NCI-H524 treated with DMSO at 0.1 percent for 48 hours (cell line): ENCODE measurements around the gene PRKCB.
"Not testable (repeated sequence)": the region's sequence is repeated elsewhere in the genome, so short reads cannot be mapped to it uniquely, and the experiment has no call there.

Source experiments
- DNase-seq: peaks from one replicate; lab custom pipeline; 2025; lab: John Stamatoyannopoulos, UW

The PRKCB gene

DNA sequence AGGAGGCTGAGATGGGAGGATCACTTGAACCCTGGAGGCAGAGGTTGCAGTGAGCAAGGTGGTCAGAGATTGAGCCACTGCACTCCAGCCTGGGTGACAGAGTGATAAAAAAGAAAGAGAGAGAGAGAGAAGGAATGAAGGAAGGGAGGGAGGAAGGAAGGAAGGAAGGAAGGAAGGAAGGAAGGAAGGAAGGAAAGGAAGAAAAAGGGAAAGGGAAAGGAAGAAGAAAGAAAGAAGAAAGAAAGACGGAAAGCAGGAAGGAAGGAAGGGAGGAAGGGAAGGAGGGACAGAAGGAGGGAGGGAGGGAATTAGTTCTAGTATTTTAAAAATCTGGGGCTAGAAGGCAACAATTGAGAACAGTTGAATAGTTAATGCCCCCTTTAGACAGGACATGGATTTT lies 258.9 kb downstream of the PRKCB start:
- DNase-seq, result no peak

DNA sequence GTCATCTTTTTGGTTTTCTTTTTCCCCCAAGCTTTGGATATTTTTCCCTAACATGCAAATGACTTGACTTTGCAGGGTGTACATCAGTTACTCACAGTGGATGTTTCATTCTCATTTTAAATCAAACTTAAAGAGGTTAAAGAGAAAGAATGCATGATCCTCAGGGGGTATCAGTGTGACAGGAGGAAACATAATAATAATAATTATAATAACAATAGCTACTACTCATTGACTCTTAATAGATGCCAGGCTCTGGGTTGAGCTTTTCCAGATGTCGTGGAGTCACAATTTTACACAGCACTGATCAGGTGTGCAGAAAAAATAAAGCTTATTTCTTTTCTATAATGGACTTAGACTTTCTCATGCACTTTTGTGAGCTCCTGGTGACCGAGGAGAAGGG lies 263.1 kb downstream of the PRKCB start:
- DNase-seq, result no peak

DNA sequence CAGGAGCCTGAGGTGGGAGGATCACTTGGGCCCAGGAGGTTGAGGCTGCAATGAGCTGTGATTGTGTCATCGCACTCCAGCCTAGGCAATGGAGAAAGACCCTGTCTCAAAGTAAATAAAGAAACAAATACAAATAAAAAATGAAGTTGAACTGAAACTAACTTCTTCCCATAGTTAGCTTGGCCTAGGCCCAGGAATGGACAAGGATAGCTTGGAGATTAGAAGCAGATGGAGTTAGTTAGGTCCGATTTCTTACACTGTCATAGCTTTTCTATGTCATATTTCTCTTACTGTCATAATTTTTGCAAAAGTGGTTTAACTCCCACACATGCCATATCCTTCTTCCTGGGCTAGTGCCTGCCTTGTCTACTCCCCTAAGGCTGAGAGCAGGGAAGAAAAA lies 265.6 kb downstream of the PRKCB start:
- DNase-seq, result no peak

DNA sequence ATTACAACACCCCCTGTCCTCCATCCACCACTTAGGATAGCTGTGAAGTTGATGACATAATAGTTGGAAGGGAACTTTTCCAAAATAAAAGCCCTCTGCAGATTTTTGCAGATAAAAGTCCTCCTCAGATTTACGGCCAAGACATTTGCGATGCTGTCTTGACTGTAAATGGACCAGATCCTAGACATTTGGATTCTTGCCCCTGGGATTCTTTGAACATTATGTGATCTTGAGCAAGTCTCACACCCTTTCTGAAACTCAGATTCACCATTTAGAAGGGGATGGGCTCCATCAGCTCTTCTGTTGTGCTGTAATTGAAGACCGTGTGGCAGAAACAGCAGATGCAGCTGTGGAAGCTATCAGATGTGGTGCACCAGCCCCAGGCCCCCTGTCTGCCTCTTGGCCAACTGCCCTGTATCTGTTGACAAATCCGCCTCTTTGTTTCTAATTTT lies 266.5 kb downstream of the PRKCB start:
- no peak for DNase-seq

DNA sequence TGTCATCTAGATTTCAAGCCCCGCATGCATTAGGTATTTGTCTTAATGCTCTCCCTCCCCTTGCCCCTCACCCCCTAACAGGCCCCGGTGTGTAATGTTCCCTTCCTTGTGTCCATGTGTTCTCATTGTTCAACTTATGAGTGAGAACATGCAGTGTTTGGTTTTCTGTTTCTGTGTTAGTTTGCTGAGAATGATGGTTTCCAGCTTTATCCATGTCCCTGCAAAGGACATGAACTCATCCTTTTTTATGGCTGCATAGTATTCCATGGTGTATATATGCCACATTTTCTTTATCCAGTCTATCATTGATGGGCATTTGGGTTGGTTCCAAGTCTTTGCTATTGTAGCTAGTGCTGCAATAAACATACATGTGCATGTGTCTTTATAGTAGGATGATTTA lies 269.7 kb downstream of the PRKCB start:
- not testable (repeated sequence) for DNase-seq

DNA sequence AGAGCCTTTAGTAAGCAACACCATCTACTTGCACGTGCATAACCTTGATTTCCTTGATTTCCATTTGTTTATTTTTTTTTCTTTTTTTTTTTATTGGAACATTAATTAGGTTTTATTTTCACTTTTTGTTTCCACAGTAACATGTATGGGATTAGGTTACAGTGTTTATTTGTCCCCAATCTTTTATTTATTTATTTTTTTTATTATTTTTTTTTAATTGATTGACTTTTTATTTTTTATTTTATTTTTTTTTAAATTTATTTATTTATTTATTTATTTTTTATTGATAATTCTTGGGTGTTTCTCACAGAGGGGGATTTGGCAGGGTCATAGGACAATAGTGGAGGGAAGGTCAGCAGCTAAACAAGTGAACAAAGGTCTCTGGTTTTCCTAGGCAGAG lies 272.3 kb downstream of the PRKCB start:
- DNase-seq, result not testable (repeated sequence)

DNA sequence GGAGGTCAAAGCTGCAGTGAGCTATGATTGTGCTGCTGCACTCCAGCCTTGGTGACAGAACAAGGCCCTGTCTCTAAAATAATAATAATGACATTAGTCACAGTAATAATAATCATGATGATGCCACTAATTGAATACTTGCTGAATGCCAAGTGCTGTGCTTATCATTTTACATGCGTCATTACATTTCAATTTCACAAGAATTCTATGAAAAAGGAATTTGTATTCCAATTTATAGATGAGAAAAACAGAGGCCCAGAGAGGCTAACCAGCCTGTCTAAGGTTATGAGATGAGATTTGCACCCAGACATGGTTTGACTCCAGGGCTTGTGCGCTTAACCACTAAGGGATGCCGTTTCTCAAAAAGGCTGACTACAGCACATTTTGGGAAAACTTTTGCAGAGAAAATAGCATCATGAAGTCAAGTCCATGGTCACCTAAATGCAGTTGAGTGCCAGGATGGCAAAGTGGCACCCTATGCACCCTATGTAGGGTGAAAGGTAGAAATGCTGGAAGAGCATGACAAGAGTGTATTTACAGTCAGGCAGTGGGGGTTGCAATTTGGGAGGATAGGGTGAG lies 276.0 kb downstream of the PRKCB start:
- no peak for DNase-seq

DNA sequence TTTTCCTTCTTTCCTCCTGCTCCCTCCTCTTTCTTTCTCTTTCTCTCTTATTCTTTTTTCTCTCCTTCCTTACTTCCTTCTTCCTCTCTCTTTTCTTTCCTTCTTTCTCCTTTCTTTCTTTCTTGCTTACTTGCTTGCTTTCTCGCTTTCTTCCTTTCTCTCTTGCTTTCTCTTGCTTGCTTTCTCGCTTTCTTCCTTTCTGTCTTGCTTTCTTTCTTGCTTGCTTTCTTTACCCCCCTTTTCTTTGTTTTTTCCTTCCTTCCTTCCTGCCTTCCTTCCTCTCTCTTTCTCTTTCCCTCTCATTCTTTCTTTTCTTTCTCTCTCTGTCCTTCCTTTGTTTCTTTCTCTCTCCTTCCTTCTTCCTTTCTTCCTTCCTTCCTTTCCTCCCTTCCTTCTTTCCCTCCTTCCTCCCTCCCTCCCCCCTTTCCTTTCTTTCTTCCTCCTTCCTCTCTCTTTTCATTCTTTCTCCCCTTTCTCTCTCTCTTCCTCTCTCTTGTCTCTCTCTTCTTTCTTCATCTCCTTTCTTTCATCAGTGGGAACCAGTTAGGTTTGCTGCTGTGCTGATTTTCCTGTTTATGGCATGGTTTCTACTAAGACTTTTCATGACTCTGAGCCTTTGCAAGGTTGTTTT lies 277.4 kb downstream of the PRKCB start:
- DNase-seq, result no peak

DNA sequence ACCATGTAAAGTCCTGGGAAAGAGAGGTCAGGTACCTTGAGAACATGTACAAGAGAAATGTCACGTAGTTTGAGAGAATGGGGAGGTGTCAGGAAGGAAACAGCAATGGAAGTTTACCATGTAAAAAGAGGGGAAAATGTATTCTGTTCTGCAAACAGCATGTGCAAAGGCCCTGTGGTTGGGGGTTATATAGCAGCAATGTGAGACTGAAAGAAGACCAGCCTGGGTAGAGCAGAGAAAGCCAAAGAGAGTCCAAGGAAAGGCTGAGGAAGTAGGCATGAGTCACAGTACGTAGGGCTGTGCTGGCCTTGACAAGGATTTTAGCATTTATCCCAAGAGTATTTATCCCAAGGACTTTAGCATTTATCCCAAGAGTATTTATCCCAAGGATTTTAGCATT lies 279.1 kb downstream of the PRKCB start:
- DNase-seq, result no peak

DNA sequence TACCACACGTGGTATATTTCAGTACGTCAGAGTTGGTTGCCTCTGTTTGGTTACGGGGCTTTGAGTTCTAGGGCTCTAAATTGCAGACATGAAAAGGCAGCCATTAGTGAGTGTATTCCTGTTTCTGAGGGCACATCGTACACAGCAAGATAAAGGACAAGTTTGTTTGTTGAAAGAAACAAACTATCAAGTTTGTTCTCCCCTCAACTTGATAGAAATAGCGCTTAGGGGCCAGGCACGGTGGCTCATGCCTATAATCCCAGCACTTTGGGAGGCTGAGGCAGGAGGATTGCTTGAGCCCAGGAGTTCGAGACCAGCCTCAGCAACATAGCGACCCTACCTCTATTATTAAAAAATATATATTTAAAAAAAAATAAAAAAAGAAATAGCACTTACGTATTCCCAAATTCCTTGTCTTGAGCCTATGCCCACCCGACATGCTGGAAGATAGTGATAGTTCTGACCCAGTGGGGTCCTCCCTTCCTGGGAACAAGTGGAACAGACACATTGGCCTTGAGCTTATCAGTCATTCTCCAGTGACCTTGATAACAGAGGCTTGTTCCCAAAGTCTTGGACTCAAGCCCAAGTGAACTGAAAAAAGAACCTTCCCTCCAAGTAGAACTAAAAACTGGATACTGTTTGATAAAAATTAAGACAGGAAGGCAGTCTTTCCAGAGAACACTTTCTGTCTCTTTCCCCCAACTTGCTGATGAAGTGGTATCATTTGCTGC lies 280.4 kb downstream of the PRKCB start:
- DNase-seq, result no peak

DNA sequence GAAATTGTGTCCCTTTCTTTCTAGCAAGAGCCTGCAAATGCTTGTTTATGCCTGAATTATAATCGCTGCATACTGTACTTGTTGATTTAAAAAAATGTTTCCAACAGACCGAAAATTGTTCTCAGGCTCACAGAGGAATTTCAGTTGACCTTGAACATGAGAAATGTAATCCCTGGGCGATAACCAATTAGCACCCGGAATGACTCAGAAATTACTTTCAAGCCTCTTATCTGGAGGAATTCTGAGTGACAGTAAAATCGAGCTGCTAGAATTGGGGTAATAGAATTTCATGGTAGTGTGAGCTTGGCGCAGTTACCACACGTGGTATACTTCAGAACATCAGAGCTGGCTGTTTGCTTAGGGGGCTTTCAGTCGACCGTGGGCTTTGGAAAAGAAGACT lies 281.2 kb downstream of the PRKCB start:
- no peak for DNase-seq

DNA sequence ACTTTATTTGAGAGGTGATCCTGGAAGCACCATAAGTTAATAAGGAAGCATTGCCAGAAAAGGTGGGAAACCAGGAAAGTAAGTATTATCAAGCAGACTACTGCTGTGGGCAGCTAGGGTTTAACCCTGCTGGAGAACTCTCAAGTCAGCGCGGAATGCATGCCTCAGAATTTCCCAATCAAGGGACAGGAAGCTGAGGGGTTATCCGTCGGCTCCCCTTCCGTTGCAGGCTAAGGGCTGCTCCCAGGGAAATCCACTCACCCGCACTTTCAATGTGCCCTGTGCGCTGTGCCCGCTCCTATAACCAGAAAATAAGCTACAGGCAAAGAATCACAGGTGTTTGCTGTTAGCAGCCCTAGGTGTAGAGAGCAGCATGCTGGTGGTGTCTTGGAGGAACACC lies 281.9 kb downstream of the PRKCB start:
- no peak for DNase-seq

DNA sequence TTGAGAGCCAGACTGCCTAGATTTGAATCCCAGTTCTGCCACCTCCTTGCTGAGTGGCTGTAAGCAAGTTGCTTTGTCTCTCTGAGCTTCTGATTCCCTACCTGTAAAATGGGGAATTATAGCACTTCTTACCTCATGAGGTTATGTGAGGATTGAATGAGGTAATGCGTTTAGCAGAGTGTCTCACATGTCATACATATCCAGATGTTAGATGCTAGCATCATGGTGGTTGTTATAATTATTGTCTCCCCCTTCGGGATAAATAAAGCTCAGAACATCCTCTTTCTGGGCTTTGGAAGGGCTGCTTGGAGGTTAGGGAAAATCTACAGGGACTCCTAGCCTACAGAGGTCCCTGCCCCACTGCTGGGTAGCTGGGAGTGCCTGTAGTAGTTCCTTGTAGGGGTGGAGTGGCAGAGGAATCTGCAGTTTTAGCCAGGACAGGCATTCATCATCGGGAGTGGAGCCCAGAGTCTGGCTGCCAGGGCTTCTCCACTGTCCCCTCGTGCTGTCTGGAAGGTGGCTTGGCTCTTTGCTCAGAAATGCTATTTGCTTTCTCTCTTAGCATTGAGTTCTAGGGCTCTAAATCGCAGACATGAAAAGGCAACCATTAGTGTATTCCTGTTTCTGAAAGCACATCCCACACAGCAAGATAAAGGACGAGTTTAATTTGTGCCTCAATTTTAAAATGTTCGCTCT lies 282.5 kb downstream of the PRKCB start:
- DNase-seq, result no peak

DNA sequence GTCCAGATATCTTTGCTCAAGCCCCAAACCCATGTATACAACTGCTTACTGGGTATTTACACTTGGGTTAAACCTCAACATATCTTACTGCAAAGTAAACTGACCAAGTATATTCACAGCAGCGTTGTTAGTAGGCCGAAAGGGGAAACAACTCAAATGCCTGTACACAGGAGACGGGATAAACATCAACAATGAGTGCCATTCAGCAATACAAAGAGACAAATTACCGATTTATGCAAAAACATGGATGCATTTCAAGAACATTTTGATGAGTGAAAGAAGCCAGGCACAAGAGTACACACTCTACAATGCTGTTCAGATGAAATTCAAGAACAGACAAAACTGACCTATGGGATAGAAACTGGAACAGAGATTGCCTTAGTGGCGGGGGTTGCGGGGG lies 284.0 kb downstream of the PRKCB start:
- no peak for DNase-seq

DNA sequence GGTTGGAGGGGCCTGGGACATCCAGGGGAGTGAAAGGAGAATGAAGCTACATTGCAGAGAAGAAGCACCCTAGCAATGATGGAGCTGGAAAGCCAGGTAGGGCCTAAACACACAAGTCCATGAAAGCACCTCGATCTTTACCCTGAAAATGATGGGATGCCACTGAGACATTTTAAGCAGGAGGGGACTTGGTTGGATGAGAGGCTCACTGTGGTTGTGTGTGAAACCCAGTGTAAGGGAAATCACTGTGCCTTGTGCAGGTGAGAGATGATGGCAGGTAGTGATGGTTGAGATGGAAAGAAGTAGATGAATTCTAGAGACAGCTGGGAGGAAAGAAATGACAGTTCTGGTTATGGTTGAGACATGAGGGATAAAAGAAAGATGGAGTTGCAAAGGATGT lies 287.5 kb downstream of the PRKCB start:
- no peak for DNase-seq

DNA sequence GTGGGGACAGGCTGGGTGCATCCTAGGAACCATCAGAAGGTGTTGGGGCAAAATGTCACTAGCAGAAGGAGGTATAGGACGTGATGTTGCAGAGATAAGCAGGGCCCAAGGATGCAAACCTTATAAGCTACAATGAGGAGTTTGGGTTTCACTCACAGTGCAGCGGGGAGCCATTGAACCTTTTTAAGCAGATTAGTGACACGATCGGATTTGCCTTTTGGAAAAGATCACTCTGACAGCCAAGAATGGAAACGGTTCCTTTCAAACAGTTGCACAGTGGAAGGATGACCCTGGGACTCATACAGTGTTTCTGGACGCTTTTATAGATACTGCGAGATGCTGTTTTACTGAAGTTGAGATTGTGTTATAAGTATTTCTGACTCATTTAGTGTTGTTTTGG lies 288.5 kb downstream of the PRKCB start:
- no peak for DNase-seq

DNA sequence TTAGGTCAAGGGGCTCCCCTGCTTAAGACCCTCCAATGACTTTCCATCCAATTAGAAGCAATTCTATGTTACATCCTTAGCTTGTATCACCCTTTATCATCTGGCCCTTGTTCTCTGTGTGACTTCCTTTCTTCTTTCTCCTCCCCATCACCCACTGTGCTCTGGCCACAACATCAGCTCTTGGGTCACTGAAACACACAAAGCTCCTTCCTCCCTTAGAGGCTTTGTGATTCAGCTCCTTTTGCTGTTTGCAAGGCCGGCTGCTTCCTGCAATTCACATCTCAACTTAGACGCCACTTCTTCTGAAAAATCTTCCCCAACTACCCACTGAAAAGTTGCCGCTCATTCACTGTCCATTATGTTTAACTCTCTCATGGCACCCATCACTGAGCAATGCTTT lies 289.4 kb downstream of the PRKCB start:
- DNase-seq, result no peak

DNA sequence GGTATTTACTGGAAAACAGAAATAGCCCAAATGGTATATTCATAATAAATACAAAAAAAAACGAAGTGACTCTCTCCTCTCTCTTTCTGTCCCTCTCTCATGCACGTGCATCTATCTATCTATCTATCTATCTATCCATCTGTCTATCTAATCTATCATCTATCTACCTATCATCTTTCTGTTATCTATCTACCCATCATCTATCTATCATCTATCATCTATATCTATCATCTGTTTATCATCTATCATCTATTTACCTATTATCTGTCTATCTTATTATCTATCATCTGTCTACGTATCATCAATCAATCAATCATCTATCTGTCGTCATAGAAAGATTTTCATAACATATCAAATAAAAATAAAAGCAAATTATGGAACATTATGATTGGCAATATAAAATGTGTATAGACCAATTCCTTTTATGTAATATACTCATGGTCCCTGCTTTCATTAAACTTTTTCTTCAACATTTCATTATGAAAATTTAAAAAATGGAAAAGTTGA lies 293.7 kb downstream of the PRKCB start:
- no peak for DNase-seq

DNA sequence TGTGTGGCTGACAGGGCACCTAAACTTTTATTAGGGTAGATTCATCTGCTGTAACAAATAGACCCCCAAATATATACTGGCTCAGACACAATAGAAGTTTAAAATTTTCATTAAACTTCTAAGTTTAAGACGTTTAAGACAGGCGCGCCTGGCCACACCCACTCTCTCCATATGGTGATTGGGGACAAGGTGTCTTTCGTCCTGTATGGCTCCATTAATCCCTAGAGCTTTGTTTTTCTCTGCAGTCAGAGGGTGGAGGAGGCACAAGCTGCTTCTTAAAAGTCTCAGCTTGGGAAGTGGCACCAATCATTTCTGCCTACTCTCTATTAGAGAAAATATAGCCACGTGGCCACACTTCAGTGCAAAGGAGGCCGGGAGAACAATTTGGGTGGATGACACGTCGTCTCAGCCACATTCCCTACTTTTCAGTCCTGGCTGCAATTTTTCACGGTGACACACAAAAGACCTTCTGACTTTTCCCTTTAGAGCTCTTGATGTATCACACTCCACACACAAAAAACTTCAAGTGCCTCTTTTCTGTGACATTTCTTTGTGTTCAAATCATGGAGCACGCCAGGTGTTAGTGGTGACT lies 294.8 kb downstream of the PRKCB start:
- no peak for DNase-seq

DNA sequence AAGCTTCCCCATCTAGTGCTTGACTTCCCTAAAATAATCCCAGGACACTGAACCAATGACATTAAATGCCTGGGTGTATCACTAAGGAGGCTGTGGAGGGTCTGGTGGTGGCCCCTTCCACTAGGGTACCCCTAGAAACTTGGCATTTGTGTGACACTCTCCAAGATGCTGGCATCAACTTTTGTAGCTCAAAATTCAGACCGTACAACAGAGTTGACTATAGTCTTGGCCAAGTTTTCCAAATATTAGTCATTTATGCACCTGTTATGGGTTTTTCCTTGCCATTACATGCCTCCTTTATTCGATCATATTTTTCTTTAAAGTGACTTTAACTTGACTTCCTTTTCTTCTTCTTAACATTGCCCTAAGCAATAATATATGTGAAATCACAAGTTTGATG lies 295.5 kb downstream of the PRKCB start:
- no peak for DNase-seq

DNA sequence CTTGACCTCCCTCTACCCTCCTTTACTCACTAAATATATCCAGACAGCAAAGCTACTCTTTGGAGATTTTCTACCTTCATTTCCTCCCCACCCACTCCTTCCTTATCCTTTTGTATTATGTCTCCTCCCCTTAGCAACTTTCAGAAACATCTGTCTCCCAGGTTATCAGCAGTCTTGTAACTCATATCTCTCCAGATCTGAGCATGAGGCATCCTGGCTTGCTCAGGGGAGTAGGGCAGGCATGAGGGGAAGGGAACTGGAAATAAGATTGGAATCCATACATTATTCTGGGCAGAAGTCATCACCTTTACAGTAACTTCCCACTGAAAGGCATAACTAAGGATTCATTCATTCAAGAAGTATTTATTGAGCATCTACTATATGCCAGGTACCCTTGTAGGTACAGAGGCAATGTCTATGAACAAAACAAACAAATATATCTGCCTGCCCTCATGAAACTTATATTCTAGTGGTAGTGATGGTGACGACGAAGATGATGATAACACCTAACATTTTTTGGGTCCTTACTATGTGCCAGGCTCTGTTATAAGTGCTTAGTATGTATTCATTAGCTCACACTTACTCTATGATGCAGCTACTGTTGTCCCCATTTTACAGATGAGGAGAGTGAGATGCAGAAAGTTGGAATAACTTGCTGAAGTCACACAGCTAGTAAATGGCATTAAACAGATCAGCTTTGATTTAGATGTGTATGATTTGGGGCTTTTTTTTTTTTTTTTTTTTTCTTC lies 296.4 kb downstream of the PRKCB start:
- no peak for DNase-seq

DNA sequence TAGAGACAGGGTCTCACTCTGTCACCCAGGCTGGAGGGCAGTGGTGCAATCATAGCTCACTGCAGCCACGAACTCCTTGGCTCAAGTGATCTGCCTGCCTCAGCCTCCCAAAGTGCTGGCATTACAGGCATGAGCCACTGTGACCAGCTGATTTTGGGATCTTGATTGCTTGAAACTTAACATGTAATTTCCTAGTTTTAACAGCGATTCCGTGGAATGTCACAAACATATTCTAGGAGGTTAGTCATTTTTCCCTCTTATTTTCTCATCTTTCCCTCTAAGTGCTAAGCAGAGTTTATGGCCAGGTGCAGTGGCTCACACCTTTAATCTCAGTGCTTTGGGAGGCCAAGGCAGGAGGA lies 297.0 kb downstream of the PRKCB start:
- DNase-seq, result no peak
